CD1c-positive myeloid dendritic cell (primary cell): ENCODE measurements around the gene CHRNA9.
A peak's percentile ranks its signal among the peaks of the same experiment; 100 is the strongest.

Experiments
- DNase-seq: peaks from one replicate; pipeline ENCODE4 v3.0.0-alpha.2; 2016; ENCODE audit errors: extremely low spot score

CHRNA9 gene

GRCh38 chr4:40337523-40337922 is 2.4 kb downstream of the CHRNA9 start:
- no peak for DNase-seq

DNA sequence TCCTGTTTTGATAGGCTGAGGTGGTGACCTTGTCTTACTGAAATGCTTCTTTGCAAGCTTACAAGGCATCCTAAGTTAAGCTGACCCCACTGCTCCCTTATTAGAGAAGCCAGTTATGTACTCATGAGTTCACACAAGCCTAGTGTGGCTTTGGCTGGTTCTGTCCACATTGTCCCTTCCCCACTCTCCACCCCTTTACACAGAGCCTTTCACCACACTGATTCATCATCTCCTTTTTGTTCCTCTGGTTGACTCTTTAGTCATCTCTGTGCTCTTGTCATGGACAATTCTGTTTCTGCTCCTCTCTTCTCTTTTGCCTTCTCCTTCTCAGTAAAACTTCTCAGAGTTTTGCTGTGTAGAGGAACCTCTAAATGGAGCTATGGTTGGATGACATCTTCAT is 4.9 kb downstream of the CHRNA9 start:
- DNase-seq, result no peak

- no peak for DNase-seq
These were observed 12.3 kb downstream of the CHRNA9 start for GRCh38 chr4:40347472-40347871.

DNA sequence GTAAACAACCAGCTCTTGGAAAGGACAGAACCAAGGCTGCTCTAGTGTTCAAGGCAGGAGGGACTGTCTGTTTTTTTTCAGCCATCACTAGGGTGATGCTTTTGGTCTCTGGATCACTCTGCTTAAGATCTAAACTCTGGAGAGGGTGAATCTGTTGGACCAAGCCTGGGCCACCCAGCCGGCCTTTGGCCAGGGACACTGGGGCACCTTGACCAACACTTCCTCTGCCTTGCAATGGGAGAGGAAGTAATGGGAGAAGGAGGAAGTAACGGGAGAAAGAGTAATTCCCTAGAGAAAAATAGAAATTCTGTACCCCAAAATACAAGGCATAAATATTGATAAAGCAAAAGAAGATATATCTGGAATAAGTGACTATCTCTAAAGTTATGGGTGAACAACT is 12.9 kb downstream of the CHRNA9 start:
- no peak for DNase-seq

- no peak for DNase-seq
These were observed 14.5 kb downstream of the CHRNA9 start for GRCh38 chr4:40349561-40350198.

- DNase-seq, result no peak
These were observed 15.6 kb downstream of the CHRNA9 start for GRCh38 chr4:40350627-40351227.

DNA sequence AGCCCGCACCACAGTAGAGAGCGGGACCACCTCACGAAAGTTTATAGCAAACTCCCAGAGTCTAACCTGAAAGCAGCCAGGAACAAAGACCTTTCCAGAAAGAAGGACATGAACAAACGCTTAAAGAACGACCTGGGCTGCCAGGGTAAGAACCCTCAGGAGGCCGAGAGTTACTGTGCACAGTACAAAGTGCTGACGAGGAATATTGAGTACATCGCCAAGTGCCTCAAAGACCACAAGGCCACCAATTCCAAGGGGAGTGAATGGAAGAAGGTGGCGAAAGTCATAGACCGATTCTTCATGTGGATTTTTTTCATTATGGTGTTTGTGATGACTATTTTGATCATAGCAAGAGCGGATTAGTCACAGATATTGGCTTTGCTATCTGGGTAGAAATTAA is 19.0 kb downstream of the CHRNA9 start:
- no peak for DNase-seq

DNA sequence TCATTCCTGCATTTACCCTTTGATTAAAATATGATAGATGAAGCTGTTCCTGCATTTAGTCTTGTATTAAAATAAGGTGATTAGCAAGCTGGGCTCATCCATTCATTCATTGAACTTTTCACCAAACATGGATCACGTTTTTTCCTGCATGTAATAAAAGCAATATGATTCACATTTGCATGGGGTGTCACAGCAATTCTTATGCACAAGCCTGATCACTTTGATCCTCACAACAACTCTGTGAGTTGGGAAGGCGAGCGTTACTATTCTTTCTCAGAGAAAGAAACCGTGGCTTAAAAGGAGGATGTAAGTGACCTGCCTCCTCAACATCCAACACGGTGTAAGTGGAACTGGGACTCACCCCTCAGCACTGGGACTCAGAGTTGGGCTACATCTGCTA is 20.0 kb downstream of the CHRNA9 start:
- no peak for DNase-seq

DNA sequence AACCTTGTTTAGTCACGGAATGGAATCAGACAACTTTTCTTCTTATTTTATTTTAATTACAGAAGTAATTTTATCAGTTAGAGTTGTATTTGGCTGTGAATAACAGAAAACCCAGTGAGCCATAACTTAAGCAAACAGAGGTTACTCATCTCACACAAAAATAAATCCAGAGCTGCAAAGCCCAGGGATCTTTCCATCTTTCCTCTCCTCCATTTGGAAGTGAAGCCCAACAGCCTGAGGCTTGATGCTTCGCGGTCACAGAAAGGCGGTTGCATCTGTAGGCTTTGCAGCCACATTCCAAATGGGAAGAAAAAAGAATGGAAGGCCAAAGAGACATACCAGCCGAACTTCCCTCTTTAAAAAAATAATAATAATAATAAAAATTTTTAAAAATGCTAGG is 22.6 kb downstream of the CHRNA9 start:
- no peak for DNase-seq

DNA sequence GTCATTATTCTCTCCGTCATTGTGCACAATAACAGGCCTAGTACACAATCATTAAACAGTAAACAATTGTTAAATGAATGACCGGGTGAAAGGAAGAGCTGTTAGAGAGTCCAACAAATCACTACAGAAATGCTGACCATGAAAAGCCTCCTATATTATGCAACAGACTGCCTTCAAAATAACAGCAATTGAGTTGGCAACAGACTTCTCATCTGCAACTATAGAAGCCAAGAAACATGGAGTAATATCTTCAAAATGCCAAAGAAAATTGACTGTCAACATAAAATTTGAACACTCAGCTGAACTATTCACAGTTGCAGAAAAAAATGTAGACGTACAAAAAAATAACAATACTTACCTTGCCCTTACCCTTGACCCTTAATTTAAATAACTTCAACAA is 26.2 kb downstream of the CHRNA9 start:
- no peak for DNase-seq

DNA sequence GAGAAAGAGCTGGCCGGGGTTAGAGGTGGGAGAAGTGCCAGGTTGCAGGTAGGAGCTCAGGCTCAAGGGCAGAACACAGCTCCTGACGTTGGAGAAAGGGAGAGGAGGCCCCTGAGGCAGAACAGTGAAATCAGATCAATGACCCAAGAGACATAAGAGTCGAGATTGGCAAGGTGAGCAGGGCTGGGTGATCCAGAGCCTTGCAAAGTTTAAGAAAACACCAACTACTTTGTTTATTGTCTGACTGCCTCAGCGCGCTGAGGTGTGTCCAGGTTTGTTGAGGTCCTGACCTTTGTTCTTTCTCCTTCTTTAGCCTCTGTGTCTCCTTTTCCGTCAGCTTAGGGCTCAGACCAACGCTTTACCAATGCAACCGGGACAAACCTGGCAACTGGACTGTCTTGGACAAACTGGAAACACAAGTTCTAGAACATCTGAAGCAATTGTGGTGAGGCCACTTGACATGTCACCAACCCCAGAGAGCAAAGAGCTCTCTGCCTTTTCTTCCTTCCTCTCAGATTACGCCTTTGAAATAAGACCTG is 28.3 kb downstream of the CHRNA9 start:
- DNase-seq, result no peak

DNA sequence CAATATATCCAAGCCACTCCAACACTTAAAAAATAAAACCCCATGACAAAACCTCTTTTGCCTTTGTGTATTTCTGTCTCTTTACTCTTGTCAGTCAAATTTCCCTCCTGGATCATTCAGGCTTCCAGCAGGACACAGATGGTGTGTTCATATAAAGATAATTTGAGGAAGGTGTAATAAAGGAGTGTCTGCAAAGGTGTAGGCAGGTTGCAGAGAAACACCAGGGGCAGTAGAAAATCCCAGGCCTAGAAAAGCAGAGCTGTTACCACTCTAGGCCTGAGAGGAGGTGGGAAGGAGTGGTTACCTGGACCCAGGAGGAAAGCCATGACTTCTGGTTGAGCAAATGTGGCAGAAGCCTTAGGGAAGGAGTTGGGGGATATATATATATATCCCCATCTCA is 28.8 kb downstream of the CHRNA9 start:
- DNase-seq, result no peak

DNA sequence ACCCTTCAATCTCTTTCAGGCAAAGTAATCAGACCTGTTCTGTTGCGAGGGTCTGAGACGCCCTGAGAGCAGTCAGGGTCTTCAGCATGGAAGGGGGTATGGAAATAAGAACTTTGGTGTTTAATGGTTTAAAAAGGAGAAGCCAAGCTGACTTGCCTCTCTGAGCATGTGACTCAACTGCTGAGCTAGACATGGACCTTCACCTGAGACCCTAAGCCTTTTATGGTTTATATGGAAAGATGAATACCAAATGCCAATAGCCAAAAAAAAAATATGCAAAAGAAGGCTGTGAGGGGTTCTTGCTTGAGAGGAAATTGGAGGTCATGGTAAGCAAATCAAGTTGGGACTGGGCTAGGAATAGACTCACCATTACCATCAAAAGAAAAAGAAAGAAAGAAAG is 30.6 kb downstream of the CHRNA9 start:
- DNase-seq, result no peak

GRCh38 chr4:40367451-40367850 is 32.3 kb downstream of the CHRNA9 start:
- DNase-seq, result no peak

GRCh38 chr4:40369437-40370274 is 34.5 kb downstream of the CHRNA9 start:
- no peak for DNase-seq

DNA sequence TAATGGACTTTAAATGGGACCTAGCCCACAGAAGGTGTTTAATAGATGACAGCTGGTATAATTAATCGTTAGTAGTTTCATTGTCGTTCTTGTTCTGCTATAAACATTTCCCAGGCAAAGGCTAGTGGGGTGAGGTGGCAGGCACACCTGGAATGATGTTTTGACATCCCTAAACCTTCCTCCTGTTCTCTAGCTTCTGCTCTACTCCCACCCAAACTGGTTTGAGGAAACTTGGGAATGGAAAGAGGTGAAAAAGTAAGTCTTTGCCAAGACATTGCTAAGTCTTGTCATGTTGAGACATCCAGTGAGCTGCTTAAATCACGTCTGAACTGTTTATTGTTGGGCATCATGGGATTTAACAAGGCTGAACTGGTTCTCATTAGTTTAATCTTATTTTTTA is 37.5 kb downstream of the CHRNA9 start:
- DNase-seq, result no peak

DNA sequence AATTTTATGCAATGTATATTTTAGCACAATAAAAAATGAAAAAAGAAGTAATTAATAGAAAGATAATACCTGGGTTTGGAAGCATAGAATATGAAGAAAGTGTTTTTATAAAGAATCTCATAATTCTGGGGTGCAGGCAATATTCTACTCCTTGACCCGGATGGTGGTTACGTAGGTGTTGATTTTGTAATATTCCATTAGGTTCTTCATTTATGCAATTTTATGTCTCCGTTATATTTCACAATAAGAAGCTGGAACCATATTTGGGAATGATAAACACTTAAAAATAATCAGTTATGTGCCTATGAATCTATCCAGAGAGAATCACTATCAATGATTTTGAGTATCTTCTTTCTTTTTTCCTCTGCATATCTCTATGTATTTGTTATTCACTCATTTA is 38.5 kb downstream of the CHRNA9 start:
- peak; percentile 20 for DNase-seq

GRCh38 chr4:40375095-40375494 is 40.0 kb downstream of the CHRNA9 start:
- DNase-seq, result no peak

GRCh38 chr4:40375620-40376019 is 40.5 kb downstream of the CHRNA9 start:
- DNase-seq, result no peak

DNA sequence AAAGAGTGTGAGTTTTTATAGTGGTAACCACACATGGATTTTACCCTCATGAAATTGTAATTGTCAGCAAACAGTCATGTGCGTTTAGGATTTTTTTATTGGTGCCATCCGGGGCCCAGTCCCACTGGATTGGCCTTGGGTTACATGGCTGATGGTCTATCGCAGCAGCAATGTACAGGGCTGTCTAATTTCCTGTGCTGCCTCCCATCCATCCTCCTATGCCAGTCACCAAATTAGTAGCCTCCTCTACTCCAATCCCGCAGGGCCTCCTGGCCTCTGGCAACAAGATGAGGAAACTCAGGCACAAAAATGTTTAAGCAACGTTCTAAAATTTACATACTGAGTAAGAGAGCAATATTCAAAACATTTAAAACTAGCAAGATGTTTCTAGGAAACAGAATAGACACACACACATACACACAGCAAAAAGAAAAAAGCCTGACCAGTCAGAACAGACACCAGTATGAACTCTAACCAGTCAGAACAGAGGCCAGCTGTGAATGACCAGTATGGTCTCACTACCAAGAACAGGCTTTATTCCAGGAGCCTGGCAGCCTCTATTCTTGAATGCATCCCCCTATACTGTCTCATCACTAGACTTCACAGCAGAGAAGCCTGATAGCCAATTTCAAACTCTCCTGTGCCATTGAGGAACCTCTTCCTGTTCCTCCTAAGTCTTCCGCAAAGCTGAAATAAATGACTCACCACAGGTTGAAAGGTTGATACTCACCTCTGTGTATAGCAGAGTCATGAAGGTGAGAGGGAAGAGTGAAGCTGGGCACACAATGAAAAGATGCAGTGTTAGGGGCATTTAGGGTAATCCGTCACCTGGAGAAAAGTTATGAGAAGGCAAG is 42.6 kb downstream of the CHRNA9 start:
- no peak for DNase-seq

DNA sequence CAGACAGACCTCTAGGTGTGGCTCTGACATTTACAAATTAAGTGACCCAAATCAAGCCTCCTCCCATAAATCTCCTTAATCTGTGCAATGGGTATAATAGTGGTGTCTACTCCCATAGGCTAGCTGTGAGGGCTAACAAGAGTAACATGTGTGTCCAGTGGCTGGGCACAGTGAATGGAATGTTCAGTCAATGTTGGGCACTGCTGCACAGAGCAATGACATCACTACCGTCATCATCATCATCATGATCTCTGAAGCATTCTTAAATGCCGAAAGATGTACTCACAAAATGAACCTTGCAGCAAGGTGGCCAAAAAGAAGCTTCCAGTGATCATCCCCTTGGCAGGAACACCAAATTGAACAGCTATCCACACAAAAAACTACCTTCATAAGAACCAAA is 43.5 kb downstream of the CHRNA9 start:
- DNase-seq, result no peak

DNA sequence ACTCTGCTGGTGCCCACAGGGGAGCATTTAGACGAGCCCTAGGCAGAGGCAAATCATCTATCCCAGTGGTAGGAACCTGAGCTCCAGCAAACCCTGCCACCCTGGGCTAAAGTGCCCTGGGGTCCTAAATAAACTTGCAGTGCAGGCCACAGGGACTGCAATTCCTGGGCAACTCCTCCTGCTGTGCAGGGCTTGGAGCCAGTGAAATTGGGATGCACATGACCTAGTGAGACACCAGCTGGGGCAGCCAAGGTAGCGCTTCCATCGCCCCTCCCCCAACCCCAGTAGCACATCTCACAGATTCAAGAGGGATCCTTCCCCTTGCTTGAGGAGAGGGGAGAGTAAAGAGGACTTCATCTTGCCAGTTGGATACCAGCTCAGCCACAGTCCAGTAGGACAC is 44.1 kb downstream of the CHRNA9 start:
- no peak for DNase-seq
